ENCODE results near the gene AMHR2. TPM values are rescaled to one million over a fixed set of nuclear protein-coding genes. Genes with fewer than 3 reads are reported as not detected.

AMHR2 gene
- total RNA-seq, 1 experiment from 2014 or later: not detected

DNA sequence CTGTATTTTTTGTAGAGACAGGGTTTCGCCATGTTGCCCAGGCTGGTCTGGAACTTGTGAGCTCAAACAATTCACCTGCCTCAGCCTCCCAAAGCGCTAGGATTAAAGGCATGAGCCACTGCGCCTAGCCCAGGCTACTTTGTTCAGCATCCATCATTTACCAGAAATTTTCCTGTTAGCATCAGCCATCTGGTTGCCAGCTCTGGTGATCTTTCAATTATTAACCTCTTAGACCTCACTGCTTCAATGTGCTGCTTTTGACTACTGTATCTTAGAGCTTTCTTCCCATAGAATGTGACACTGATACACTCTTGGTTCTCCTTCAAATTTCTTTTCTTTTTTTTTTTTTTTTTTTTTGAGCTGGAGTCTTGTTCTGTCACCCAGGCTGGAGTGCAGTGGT, 5.4 kb upstream of the AMHR2 start:
- TF ChIP-seq, protein P1, sequence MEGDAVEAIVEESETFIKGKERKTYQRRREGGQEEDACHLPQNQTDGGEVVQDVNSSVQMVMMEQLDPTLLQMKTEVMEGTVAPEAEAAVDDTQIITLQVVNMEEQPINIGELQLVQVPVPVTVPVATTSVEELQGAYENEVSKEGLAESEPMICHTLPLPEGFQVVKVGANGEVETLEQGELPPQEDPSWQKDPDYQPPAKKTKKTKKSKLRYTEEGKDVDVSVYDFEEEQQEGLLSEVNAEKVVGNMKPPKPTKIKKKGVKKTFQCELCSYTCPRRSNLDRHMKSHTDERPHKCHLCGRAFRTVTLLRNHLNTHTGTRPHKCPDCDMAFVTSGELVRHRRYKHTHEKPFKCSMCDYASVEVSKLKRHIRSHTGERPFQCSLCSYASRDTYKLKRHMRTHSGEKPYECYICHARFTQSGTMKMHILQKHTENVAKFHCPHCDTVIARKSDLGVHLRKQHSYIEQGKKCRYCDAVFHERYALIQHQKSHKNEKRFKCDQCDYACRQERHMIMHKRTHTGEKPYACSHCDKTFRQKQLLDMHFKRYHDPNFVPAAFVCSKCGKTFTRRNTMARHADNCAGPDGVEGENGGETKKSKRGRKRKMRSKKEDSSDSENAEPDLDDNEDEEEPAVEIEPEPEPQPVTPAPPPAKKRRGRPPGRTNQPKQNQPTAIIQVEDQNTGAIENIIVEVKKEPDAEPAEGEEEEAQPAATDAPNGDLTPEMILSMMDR (conservative IDR thresholded peaks at IDR 0.05): no peak
- Histone ChIP-seq H3K79me1 (ENCODE audit: insufficient read depth, low read depth, low read length, poor library complexity, severe bottlenecking) (no peaks in the 10 kb centered on the region), H3K9me3 (ENCODE audit: control insufficient read depth, low read depth, low read length) (no peaks in the 10 kb centered on the region), H2BK20ac (ENCODE audit: low read depth, low read length, poor library complexity, severe bottlenecking) (no peak overlapping the region), H2BK120ac (ENCODE audit: low read depth, low read length, poor library complexity, severe bottlenecking) (no peak overlapping the region), H2BK5ac (ENCODE audit: insufficient read length, low read length) (no peak overlapping the region), H3K56ac (ENCODE audit: insufficient read length, low read depth, low read length) (no peak overlapping the region), H2AK5ac (ENCODE audit: insufficient read length, low read length) (no peak overlapping the region), H3K4ac (ENCODE audit: low read depth, low read length) (no peak overlapping the region), H3T11ph (ENCODE audit: low read length) (no peak overlapping the region), H3K23ac (ENCODE audit: insufficient read length, low read depth, low read length) (no peak overlapping the region), H3K4me2 (ENCODE audit: insufficient read depth, insufficient read length, low read length) (no peak overlapping the region), H2BK15ac (ENCODE audit: low read depth, low read length) (no peak overlapping the region), H3K27ac (ENCODE audit: insufficient read length, low read depth, low read length) (no peak overlapping the region), H4K91ac (ENCODE audit: insufficient read length, low read depth, low read length) (no peak overlapping the region), H3K4me1 (ENCODE audit: insufficient read depth, low read length) (no peaks in the 10 kb centered on the region; the same call in 1 of the 2 replicates), H3K79me2 (ENCODE audit: insufficient read depth, low read length) (no peaks in the 10 kb centered on the region), H4K20me1 (ENCODE audit: control insufficient read depth, insufficient read depth, insufficient read length) (no peaks in the 10 kb centered on the region), H2BK12ac (ENCODE audit: insufficient read length, low read depth, low read length) (no peak overlapping the region), H3K14ac (ENCODE audit: insufficient read depth, low read length) (no peak overlapping the region), H3K18ac (ENCODE audit: insufficient read length, low read depth, low read length) (no peak overlapping the region), H3K9ac (ENCODE audit: extremely low read depth, insufficient read length, low read length) (no peak overlapping the region), H3K23me2 (ENCODE audit: insufficient read length, low read depth, low read length, poor library complexity, severe bottlenecking) (no peaks in the 10 kb centered on the region), H3K27me3 (ENCODE audit: insufficient read depth, low read length) (no peaks in the 10 kb centered on the region), H4K8ac (replicated peaks; ENCODE audit: insufficient read length, low read depth, low read length) (no peak overlapping the region), H4K5ac (ENCODE audit: insufficient read length, low read depth, low read length) (no peak overlapping the region), H2AFZ (ENCODE audit: low read length) (no peak overlapping the region)
- no peaks in the 10 kb centered on the region; a peak in 1 of 5 replicates for H3K9me3 Mint-ChIP-seq
- no peak overlapping the region for H3K27ac Mint-ChIP-seq
- H3K36me3 Mint-ChIP-seq (ENCODE audit: insufficient read depth in 1 of 3, low read depth in 3 of 3): peaks cover 0 to 2% (median 0%) of the 10 kb centered on the region in 3 experiments; a peak in 2 of 7 replicates
- peaks cover 2% of the 10 kb centered on the region; the same call in 1 of the 2 replicates for H3K27me3 Mint-ChIP-seq (ENCODE audit: low read depth)
- no peak for DNase-seq
- H3K4me1 Mint-ChIP-seq: peaks cover 29% of the 10 kb centered on the region in 2 experiments
- H3K4me3 Mint-ChIP-seq: no peak overlapping the region
- WGBS (ENCODE audit: extremely low coverage, insufficient read length, low lambda C conversion rate): no CpG with 5 or more reads among the region's 3 CpGs
